Hepatocyte (in vitro differentiated cells): ENCODE measurements around the gene PLCB4.
"Not testable (repeated sequence)": the region's sequence is repeated elsewhere in the genome, so short reads cannot be mapped to it uniquely, and the experiment has no call there.

Experiments used
- EZH2 ChIP-seq: fragments of 200-600 bp; sonication (generic); IDR thresholded peaks from 2 replicates; pipeline ENCODE4 v1.6.1; 2016; ENCODE audit warnings: antibody characterized with exemption, mild to moderate bottlenecking, borderline replicate concordance
- EZH2phosphoT487 ChIP-seq: fragments of 200-600 bp; sonication (generic); IDR thresholded peaks from one replicate; pipeline ENCODE4 v1.6.1; 2018; ENCODE audit warnings: antibody characterized with exemption, mild to moderate bottlenecking, low read depth, moderate library complexity; ENCODE audit not compliant: unreplicated experiment, severe bottlenecking
- TF ChIP-seq, protein P1 (sequence below): fragments of 200-600 bp; sonication (generic); IDR thresholded peaks from 2 replicates; pipeline ENCODE4 v1.5.1; 2016; ENCODE audit warnings: antibody characterized with exemption, mild to moderate bottlenecking; ENCODE audit not compliant: poor library complexity

DNA sequence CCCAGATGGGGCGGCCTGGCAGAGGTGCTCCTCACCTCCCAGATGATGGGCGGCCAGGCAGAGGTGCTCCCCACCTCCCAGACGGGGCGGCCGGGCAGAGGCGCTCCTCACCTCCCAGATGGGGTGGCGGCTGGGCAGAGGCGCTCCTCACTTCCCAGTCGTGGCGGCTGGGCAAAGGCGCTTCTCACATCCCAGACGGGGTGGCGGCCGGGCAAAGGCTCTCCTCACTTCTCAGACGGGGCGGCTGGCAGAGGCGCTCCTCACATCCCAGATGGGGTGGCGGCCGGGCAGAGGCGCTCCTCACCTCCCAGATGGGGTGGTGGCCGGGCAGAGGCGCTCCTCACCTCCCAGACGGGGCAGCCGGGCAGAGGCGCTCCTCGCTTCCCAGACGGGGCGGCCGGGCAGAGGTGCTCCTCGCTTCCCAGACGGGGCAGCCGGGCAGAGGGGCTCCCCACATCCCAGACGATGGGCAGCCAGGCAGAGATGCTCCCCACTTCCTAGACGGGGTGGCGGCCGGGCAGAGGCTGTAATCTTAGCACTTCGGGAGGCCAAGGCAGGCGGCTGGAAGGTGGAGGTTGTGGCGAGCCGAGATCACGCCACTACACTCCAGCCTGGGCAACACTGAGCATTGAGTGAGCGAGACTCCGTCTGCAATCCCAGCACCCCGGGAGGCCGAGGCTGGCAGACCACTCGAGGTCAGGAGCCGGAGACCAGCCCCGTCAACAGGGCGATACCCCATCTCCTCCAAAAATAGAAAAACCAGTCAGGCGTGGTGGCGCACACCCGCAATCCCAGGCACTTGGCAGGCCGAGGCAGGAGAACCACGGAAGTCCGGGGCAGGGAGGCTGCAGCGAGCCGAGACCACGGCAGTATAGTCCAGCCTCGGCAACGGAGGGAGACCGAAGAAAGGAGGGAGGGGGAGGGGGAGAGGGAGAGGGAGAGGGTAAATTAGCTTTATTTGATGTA is 316.7 kb downstream of the PLCB4 start:
- TF ChIP-seq EZH2phosphoT487, EZH2: not testable (repeated sequence)
- TF ChIP-seq, protein P1, sequence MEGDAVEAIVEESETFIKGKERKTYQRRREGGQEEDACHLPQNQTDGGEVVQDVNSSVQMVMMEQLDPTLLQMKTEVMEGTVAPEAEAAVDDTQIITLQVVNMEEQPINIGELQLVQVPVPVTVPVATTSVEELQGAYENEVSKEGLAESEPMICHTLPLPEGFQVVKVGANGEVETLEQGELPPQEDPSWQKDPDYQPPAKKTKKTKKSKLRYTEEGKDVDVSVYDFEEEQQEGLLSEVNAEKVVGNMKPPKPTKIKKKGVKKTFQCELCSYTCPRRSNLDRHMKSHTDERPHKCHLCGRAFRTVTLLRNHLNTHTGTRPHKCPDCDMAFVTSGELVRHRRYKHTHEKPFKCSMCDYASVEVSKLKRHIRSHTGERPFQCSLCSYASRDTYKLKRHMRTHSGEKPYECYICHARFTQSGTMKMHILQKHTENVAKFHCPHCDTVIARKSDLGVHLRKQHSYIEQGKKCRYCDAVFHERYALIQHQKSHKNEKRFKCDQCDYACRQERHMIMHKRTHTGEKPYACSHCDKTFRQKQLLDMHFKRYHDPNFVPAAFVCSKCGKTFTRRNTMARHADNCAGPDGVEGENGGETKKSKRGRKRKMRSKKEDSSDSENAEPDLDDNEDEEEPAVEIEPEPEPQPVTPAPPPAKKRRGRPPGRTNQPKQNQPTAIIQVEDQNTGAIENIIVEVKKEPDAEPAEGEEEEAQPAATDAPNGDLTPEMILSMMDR, result not testable (repeated sequence)
